A673 (cell line): ENCODE results near the gene ALDH9A1. TPM values are rescaled to one million over a fixed set of nuclear protein-coding genes. Genes with fewer than 3 reads are reported as not detected.

ENCODE experiments used
- BruUV-seq: library from RNA; stranded (reverse); fragments of 400-500 nt; replicated peaks from 2 replicates; lab custom pipeline; 2021; lab: Mats Ljungman, UMichigan
- CTCF ChIA-PET: fragments of 300-600 bp; sonication (Branson Sonifier 250); formaldehyde crosslinking; loops from one replicate; lab custom pipeline; 2022; ENCODE audit warnings: antibody characterized with exemption; lab: Charles Lee
- POLR2A ChIA-PET: fragments of 300-600 bp; sonication (Branson Sonifier 250); formaldehyde crosslinking; loops from one replicate; lab custom pipeline; 2022; ENCODE audit warnings: antibody characterized with exemption; ENCODE audit not compliant: low non-redundant PET; lab: Charles Lee
- DNase-seq: peaks from one replicate; pipeline ENCODE4 v3.0.0-alpha.2; 2015; ENCODE audit warnings: low spot score
- H3K27ac ChIP-seq: fragments of 200-600 bp; sonication (generic); 2 replicates; pipeline ENCODE4 v1.5.1; 2016; ENCODE audit warnings: mixed run types, low read depth, mild to moderate bottlenecking, mixed read lengths, antibody characterized with exemption, low read length; ENCODE audit not compliant: poor library complexity, severe bottlenecking
- H3K27me3 ChIP-seq: fragments of 200-600 bp; sonication (generic); replicated peaks from 2 replicates; pipeline ENCODE4 v1.6.1; 2017; ENCODE audit warnings: mixed run types, low read depth, mild to moderate bottlenecking, mixed read lengths, antibody characterized with exemption, low read length; ENCODE audit not compliant: insufficient read depth, poor library complexity
- H3K36me3 ChIP-seq: fragments of 200-600 bp; sonication (generic); 2 replicates; pipeline ENCODE4 v1.6.1; 2016; ENCODE audit warnings: mixed run types, mild to moderate bottlenecking, mixed read lengths, antibody characterized with exemption, low read length; ENCODE audit not compliant: insufficient read depth, poor library complexity, severe bottlenecking
- H3K4me1 ChIP-seq: fragments of 200-600 bp; sonication (generic); 2 replicates; pipeline ENCODE4 v1.6.1; 2017; ENCODE audit warnings: mixed run types, mild to moderate bottlenecking, mixed read lengths, antibody characterized with exemption, low read length; ENCODE audit not compliant: insufficient read depth, poor library complexity, severe bottlenecking
- H3K4me3 ChIP-seq: fragments of 200-600 bp; sonication (generic); 2 replicates; pipeline ENCODE4 v1.5.1; 2016; ENCODE audit warnings: low read depth, mixed run types, mild to moderate bottlenecking, mixed read lengths, low read length; ENCODE audit not compliant: poor library complexity, severe bottlenecking
- H3K9me3 ChIP-seq: fragments of 200-600 bp; sonication (generic); 2 replicates; pipeline ENCODE4 v1.6.1; 2016; ENCODE audit warnings: mixed run types, low read depth, mild to moderate bottlenecking, mixed read lengths, antibody characterized with exemption, low read length; ENCODE audit not compliant: poor library complexity, severe bottlenecking
- CTCF ChIP-seq: fragments of 300-800, 200-600 bp; sonication (generic); conservative IDR thresholded peaks from 2 replicates; pipeline ENCODE4 v1.5.1; 2017; ENCODE audit warnings: low read depth, mild to moderate bottlenecking, antibody characterized with exemption, low read length, moderate library complexity, mixed read lengths
- EZH2 ChIP-seq: fragments of 200-600 bp; sonication (generic); IDR thresholded peaks from 2 replicates; pipeline ENCODE4 v1.6.1; 2017; ENCODE audit warnings: borderline replicate concordance, low read depth, mild to moderate bottlenecking, mixed read lengths, antibody characterized with exemption, low read length; ENCODE audit not compliant: poor library complexity, severe bottlenecking
- intact Hi-C: fragments of 100-400 bp; cut with micrococcal nuclease; formaldehyde crosslinking; loops from one replicate; pipeline ENCODE4 v1.10.0; 2022; ENCODE audit not compliant: unreplicated experiment
- total RNA-seq: library from RNA; stranded (reverse); gene quantifications from 2 replicates; pipeline ENCODE4 v1.2.3, GENCODE V29; 2021

ALDH9A1 gene
- total RNA-seq, 1 experiment from 2014 or later: 83.0 TPM

- CTCF ChIA-PET: no interaction called here
- peak; percentile 95 for DNase-seq
- Histone ChIP-seq H3K27ac (peak overlapping the region; percentile 97), H3K9me3 (no peaks in the 10 kb centered on the region), H3K4me1 (peaks cover 26% of the 10 kb centered on the region), H3K36me3 (peaks cover 6% of the 10 kb centered on the region), H3K27me3 (no peaks in the 10 kb centered on the region), H3K4me3 (peak overlapping the region; percentile 81)
- no TSS peak for BruUV-seq
- intact Hi-C loops: loop anchor here (2.0 to 5.0 kb wide), 3 partner anchors 64 to 131 kb away; partner anchors contain the start of gene UCK2
- TF ChIP-seq CTCF: no peak
- TF ChIP-seq EZH2: no peak
- POLR2A ChIA-PET: no interaction called here
Measured at GRCh38 chr1:165696625-165697100, 1.7 kb downstream of the ALDH9A1 start.

- Histone ChIP-seq H3K4me1 (peaks cover 26% of the 10 kb centered on the region), H3K27ac (no peak overlapping the region), H3K36me3 (peaks cover 11% of the 10 kb centered on the region), H3K9me3 (no peaks in the 10 kb centered on the region), H3K4me3 (no peak overlapping the region), H3K27me3 (no peaks in the 10 kb centered on the region)
- ChIA-PET POLR2A (no interaction called here), CTCF (no interaction called here)
- BruUV-seq: no TSS peak
- DNase-seq: no peak
- no peak for TF ChIP-seq EZH2
- TF ChIP-seq CTCF: no peak
- intact Hi-C loops: loop anchor here (5.0 kb wide), 2 partner anchors 93 to 132 kb away; partner anchors contain the start of gene UCK2
Measured at GRCh38 chr1:165695031-165695430, 3.3 kb downstream of the ALDH9A1 start.

DNA sequence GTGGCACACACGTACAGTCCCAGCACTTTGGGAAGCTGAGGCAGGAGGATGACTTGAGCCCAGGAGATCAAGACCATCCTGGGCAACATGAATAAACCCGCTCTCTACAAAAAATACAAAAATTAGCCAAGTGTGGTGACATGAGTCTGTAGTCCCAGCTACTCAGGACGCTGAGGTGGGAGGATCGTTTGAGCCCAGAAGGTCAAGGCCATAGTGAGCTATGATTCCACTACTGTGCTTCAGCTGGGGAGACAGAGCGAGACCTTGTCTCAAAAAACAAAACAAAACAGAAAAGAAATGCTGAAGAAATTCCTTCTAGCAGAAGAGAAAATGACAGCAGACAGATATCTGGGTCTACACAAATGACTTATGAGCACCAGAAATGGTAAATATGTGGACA is 10.3 kb downstream of the ALDH9A1 start:
- Histone ChIP-seq H3K4me3 (no peak overlapping the region), H3K36me3 (peaks cover 41% of the 10 kb centered on the region), H3K27ac (no peak overlapping the region), H3K4me1 (peaks cover 6% of the 10 kb centered on the region), H3K9me3 (no peaks in the 10 kb centered on the region), H3K27me3 (no peaks in the 10 kb centered on the region)
- intact Hi-C loops: no loop called here
- TF ChIP-seq EZH2 (no peak), CTCF (no peak)
- CTCF ChIA-PET: no interaction called here
- no TSS peak for BruUV-seq
- DNase-seq: no peak
- POLR2A ChIA-PET: no interaction called here
